Measurements from ENCODE around the gene CCDC150. TPM values are rescaled to one million over a fixed set of nuclear protein-coding genes. Genes with fewer than 3 reads are reported as not detected.

CCDC150 gene
- total RNA-seq, 2 donors from 2014 or later: 0.56 TPM; not detected in 1

- no peaks in the 10 kb centered on the region for H3K27me3 ChIP-seq (replicated peaks; ENCODE audit: insufficient read depth)
- H3K27ac ChIP-seq: no peak overlapping the region
- H3K36me3 ChIP-seq: peaks cover 9% of the 10 kb centered on the region
- peaks cover 2% of the 10 kb centered on the region for H3K9me3 ChIP-seq
- peak overlapping the region; percentile 6 for H3K4me3 ChIP-seq
- ATAC-seq (ENCODE audit: insufficient number of reproducible peaks, low FRiP score, low read depth) (no peak), DNase-seq (ENCODE audit: low spot score) (no peak)
- peaks cover 0 to 11% of the 10 kb centered on the region in 2 donors for H3K4me1 ChIP-seq (ENCODE audit: control insufficient read depth in 1 of 2, low read depth in 2 of 2)
- TF ChIP-seq CTCF (IDR thresholded peaks at IDR 0.05): peak; percentile 17
These were observed 119.2 kb downstream of the CCDC150 start for GRCh38 chr2:196758474-196759377.

- ATAC-seq (ENCODE audit: insufficient number of reproducible peaks, low FRiP score, low read depth) (peak; percentile 43), DNase-seq (ENCODE audit: low spot score) (no peak)
- peaks cover 9% of the 10 kb centered on the region for H3K36me3 ChIP-seq
- H3K4me3 ChIP-seq: peak overlapping the region; percentile 6
- H3K27me3 ChIP-seq (replicated peaks; ENCODE audit: insufficient read depth): no peaks in the 10 kb centered on the region
- peaks cover 0 to 11% of the 10 kb centered on the region in 2 donors for H3K4me1 ChIP-seq (ENCODE audit: control insufficient read depth in 1 of 2, low read depth in 2 of 2)
- no peak for TF ChIP-seq CTCF (IDR thresholded peaks at IDR 0.05)
- H3K9me3 ChIP-seq: no peaks in the 10 kb centered on the region
- H3K27ac ChIP-seq: no peak overlapping the region
These were observed 119.8 kb downstream of the CCDC150 start for GRCh38 chr2:196759378-196759706.

- Histone ChIP-seq H3K27me3 (replicated peaks; ENCODE audit: insufficient read depth) (no peaks in the 10 kb centered on the region), H3K36me3 (peaks cover 27% of the 10 kb centered on the region), H3K4me3 (no peak overlapping the region), H3K4me1 (ENCODE audit: control insufficient read depth in 1 of 2, low read depth in 2 of 2) (no peaks in the 10 kb centered on the region), H3K9me3 (no peaks in the 10 kb centered on the region), H3K27ac (no peak overlapping the region)
- no peak for DNase-seq (ENCODE audit: low spot score)
- no peak for ATAC-seq (ENCODE audit: insufficient number of reproducible peaks, low FRiP score, low read depth)
- TF ChIP-seq CTCF (IDR thresholded peaks at IDR 0.05): no peak
These were observed 127.6 kb downstream of the CCDC150 start for GRCh38 chr2:196767101-196767500.

Other genes with a start within 250 kb of the CCDC150 start
- 10 to 100 TPM; 14.7 to 18.4 TPM for gene HECW2, start 46.2 kb upstream of the CCDC150 start, total RNA-seq
- gene GTF3C3, start 160.0 kb downstream of the CCDC150 start, total RNA-seq: 10 to 100 TPM; 24.6 to 28.7 TPM
- gene C2orf66, start 169.6 kb downstream of the CCDC150 start, total RNA-seq: not detected

All from thoracic aorta (tissue), 2 donors.